IMR-90 (cell line): Measurements from ENCODE around the gene CADM1. TPM values are rescaled to one million over a fixed set of nuclear protein-coding genes. Genes with fewer than 3 reads are reported as not detected.

Experiments used
- ATAC-seq: fragments of 200-7000 bp; cut with Tn5 transposase; 2 replicates; pipeline ENCODE4 v1.9.1; 2020; ENCODE audit warnings: low read depth, mild to moderate bottlenecking, moderate library complexity
- BruUV-seq: library from RNA; stranded (reverse); fragments of 400-500 nt; replicated peaks from 2 replicates; lab custom pipeline; 2021; lab: Mats Ljungman, UMichigan
- CTCF ChIA-PET: fragments of 300-600 bp; formaldehyde crosslinking; extraction: SDS; loops from one replicate; lab custom pipeline; 2021; ENCODE audit warnings: antibody characterized with exemption; lab: Yijun Ruan, JAX
- POLR2A ChIA-PET: fragments of 300-600 bp; sonication (Branson Sonifier 250); formaldehyde crosslinking; loops from one replicate; lab custom pipeline; 2022; ENCODE audit warnings: antibody characterized with exemption; ENCODE audit not compliant: unreplicated experiment; lab: Charles Lee
- DNase-seq: peaks from one replicate; pipeline ENCODE4 v3.0.0; 2013
- H2AFZ ChIP-seq: replicated peaks from 2 replicates; pipeline ENCODE3; 2013; ENCODE audit warnings: low read length, mild to moderate bottlenecking; ENCODE audit not compliant: poor library complexity
- H2AK5ac ChIP-seq: 2 replicates; pipeline ENCODE4 v1.6.1; 2013; ENCODE audit warnings: low read depth, low read length, inconsistent platforms
- H2AK9ac ChIP-seq: replicated peaks from 2 replicates; pipeline ENCODE3; 2013; ENCODE audit warnings: mild to moderate bottlenecking, low read depth, low read length, moderate library complexity; ENCODE audit not compliant: poor library complexity
- H2BK120ac ChIP-seq: 2 replicates; pipeline ENCODE4 v1.6.1; 2013; ENCODE audit warnings: low read depth, low read length, inconsistent platforms
- H2BK15ac ChIP-seq: 3 replicates; pipeline ENCODE4 v1.6.1; 2013; ENCODE audit warnings: low read depth, low read length, inconsistent platforms
- H2BK20ac ChIP-seq: 2 replicates; pipeline ENCODE4 v1.6.1; 2013; ENCODE audit warnings: low read depth, mild to moderate bottlenecking, inconsistent platforms, low read length, moderate library complexity
- H2BK5ac ChIP-seq: 2 replicates; pipeline ENCODE4 v1.6.1; 2013; ENCODE audit warnings: mild to moderate bottlenecking, low read depth, low read length, inconsistent platforms; ENCODE audit not compliant: poor library complexity, severe bottlenecking
- H3K14ac ChIP-seq: replicated peaks from 2 replicates; pipeline ENCODE4 v1.6.1; 2013; ENCODE audit warnings: low read depth, low read length, inconsistent platforms
- H3K18ac ChIP-seq: 2 replicates; pipeline ENCODE4 v1.6.1; 2013; ENCODE audit warnings: low read depth, low read length, control low read depth
- H3K23ac ChIP-seq: 2 replicates; pipeline ENCODE4 v1.6.1; 2013; ENCODE audit warnings: low read depth, low read length, inconsistent platforms
- H3K27ac ChIP-seq: 2 replicates; pipeline ENCODE4 v1.5.1; 2013; ENCODE audit warnings: mild to moderate bottlenecking, control low read depth, low read length; ENCODE audit not compliant: insufficient read depth
- H3K27me3 ChIP-seq: 2 replicates; pipeline ENCODE4 v1.6.1; 2013; ENCODE audit warnings: low read length; ENCODE audit not compliant: control insufficient read depth, insufficient read depth
- H3K36me3 ChIP-seq: 2 replicates; pipeline ENCODE4 v1.6.1; 2013; ENCODE audit warnings: low read length, mixed read lengths; ENCODE audit not compliant: control insufficient read depth, insufficient read depth
- H3K4ac ChIP-seq: 2 replicates; pipeline ENCODE4 v1.6.1; 2013; ENCODE audit warnings: low read depth, low read length, inconsistent platforms
- H3K4me1 ChIP-seq: 2 replicates; pipeline ENCODE4 v1.6.1; 2013; ENCODE audit warnings: low read length, mixed read lengths; ENCODE audit not compliant: control insufficient read depth, insufficient read depth
- H3K4me2 ChIP-seq: 2 replicates; pipeline ENCODE4 v1.6.1; 2013; ENCODE audit warnings: low read depth, mild to moderate bottlenecking, control low read depth, low read length, moderate library complexity
- H3K4me3 ChIP-seq: 2 replicates; pipeline ENCODE4 v1.5.1; 2013; ENCODE audit warnings: low read depth, mild to moderate bottlenecking, control low read depth, low read length, moderate library complexity; ENCODE audit not compliant: insufficient read depth
- H3K56ac ChIP-seq: 2 replicates; pipeline ENCODE4 v1.6.1; 2013; ENCODE audit warnings: low read length, inconsistent platforms; ENCODE audit not compliant: insufficient read depth; ENCODE audit errors: extremely low read depth
- H3K79me1 ChIP-seq, 2 experiments: 2 replicates each; pipeline ENCODE4 v1.6.1; 2013; ENCODE audit warnings: low read length in 2 of 2, inconsistent platforms in 1 of 2, low read depth in 1 of 2
- H3K9ac ChIP-seq: 2 replicates; pipeline ENCODE4 v1.6.1; 2013; ENCODE audit warnings: low read depth, low read length, control low read depth
- H3K9me1 ChIP-seq: 2 replicates; pipeline ENCODE4 v1.6.1; 2013; ENCODE audit warnings: low read length, inconsistent platforms; ENCODE audit not compliant: insufficient read depth
- H3K9me3 ChIP-seq: 2 replicates; pipeline ENCODE4 v1.6.1; 2013; ENCODE audit warnings: low read length; ENCODE audit not compliant: control insufficient read depth, insufficient read depth
- H4K20me1 ChIP-seq: 2 replicates; pipeline ENCODE4 v1.6.1; 2013; ENCODE audit warnings: low read length, inconsistent platforms; ENCODE audit not compliant: insufficient read depth
- H4K5ac ChIP-seq: 2 replicates; pipeline ENCODE4 v1.6.1; 2013; ENCODE audit warnings: mild to moderate bottlenecking, low read depth, low read length, control low read depth
- H4K8ac ChIP-seq, 2 experiments: 2 replicates each; pipeline ENCODE4 v1.6.1; 2013; ENCODE audit warnings: low read depth in 2 of 2, low read length in 2 of 2, control low read depth in 1 of 2, inconsistent platforms in 1 of 2
- H4K91ac ChIP-seq: 2 replicates; pipeline ENCODE4 v1.6.1; 2013; ENCODE audit warnings: low read depth, low read length, inconsistent platforms; ENCODE audit not compliant: insufficient read depth
- BHLHE40 ChIP-seq: fragments of 150-350 bp; IDR thresholded peaks from 2 replicates; pipeline ENCODE4 v1.6.1; 2016; ENCODE audit warnings: mild to moderate bottlenecking, low read depth, low read length
- CEBPB ChIP-seq: IDR thresholded peaks from 2 replicates; pipeline ENCODE4 v1.6.1; 2012; ENCODE audit warnings: low read depth, low read length, improper control_type of control experiment
- CHD1 ChIP-seq: IDR thresholded peaks from 2 replicates; pipeline ENCODE4 v1.6.1; 2012; ENCODE audit warnings: low read depth, low read length, improper control_type of control experiment
- FOS ChIP-seq: fragments of 150-350 bp; IDR thresholded peaks from 2 replicates; pipeline ENCODE4 v1.6.1; 2016; ENCODE audit warnings: low read depth, low read length
- MAFK ChIP-seq: IDR thresholded peaks from 2 replicates; pipeline ENCODE4 v1.6.1; 2012; ENCODE audit warnings: low read depth, low read length, improper control_type of control experiment
- MAZ ChIP-seq: IDR thresholded peaks from 2 replicates; pipeline ENCODE4 v1.6.1; 2012; ENCODE audit warnings: low read depth, mild to moderate bottlenecking, low read length, improper control_type of control experiment, moderate library complexity, borderline replicate concordance
- MXI1 ChIP-seq: IDR thresholded peaks from 2 replicates; pipeline ENCODE4 v1.6.1; 2012; ENCODE audit warnings: low read depth, mild to moderate bottlenecking, low read length, moderate library complexity, borderline replicate concordance
- NFE2L2 ChIP-seq: fragments of 150-350 bp; IDR thresholded peaks from 2 replicates; pipeline ENCODE4 v1.6.1; 2016; ENCODE audit warnings: low read depth, mild to moderate bottlenecking, low read length
- POLR2A ChIP-seq: IDR thresholded peaks from 2 replicates; pipeline ENCODE4 v1.6.1; 2012; ENCODE audit warnings: mild to moderate bottlenecking, low read depth, low read length
- RAD21 ChIP-seq: IDR thresholded peaks from 2 replicates; pipeline ENCODE4 v1.6.1; 2012; ENCODE audit warnings: low read length, improper control_type of control experiment
- RCOR1 ChIP-seq: IDR thresholded peaks from 2 replicates; pipeline ENCODE4 v1.6.1; 2012; ENCODE audit warnings: mild to moderate bottlenecking, low read length, improper control_type of control experiment; ENCODE audit not compliant: insufficient replicate concordance
- RFX5 ChIP-seq: IDR thresholded peaks from 2 replicates; pipeline ENCODE4 v1.8.0; 2012; ENCODE audit warnings: low read depth, mild to moderate bottlenecking, low read length, moderate library complexity
- SMC3 ChIP-seq: fragments of 150-350 bp; IDR thresholded peaks from 2 replicates; pipeline ENCODE4 v1.6.1; 2016; ENCODE audit warnings: low read depth, mild to moderate bottlenecking, antibody characterized with exemption, low read length, moderate library complexity
- WGBS, 2 experiments: methylation state at CpG; one replicate each; pipeline versions ENCODE4 v1.1.5 to v1.1.7; 2013; ENCODE audit warnings: missing lambda C conversion rate in 2 of 2; ENCODE audit not compliant: insufficient read length in 1 of 2; ENCODE audit errors: extremely low coverage in 2 of 2; 5-methylcytosine and 5-hydroxymethylcytosine counted together
- dilution Hi-C: fragments of 300-500 bp; cut with HindIII; formaldehyde crosslinking; loops from one replicate; pipeline ENCODE4 v1.14.3; 2018; ENCODE audit warnings: low sequenced_read_pairs; ENCODE audit not compliant: unreplicated experiment
- in situ Hi-C: fragments of 300-500 bp; cut with MboI; formaldehyde crosslinking; loops from 3 replicates; pipeline ENCODE4 v1.14.3; 2019; ENCODE audit warnings: low sequenced_read_pairs, inconsistent platforms, mixed read lengths
- intact Hi-C: fragments of 100-400 bp; cut with micrococcal nuclease; formaldehyde crosslinking; loops from 2 replicates; pipeline ENCODE4 v1.10.0; 2022
- polyA plus RNA-seq, 3 experiments: library from polyadenylated mRNA; depleted of rRNA; stranded (reverse); fragments of >200 nt; gene quantifications; 2 replicates each; pipeline ENCODE4 v1.2.3, GENCODE V29; 2012; ENCODE audit warnings: low replicate concordance in 1 of 3
- total RNA-seq: library from RNA; depleted of rRNA; stranded (reverse); fragments of >200 nt; gene quantifications from 2 replicates; pipeline ENCODE4 v1.2.3, GENCODE V29; 2012
- TF ChIP-seq, protein P1 (sequence below): fragments of 150-350 bp; IDR thresholded peaks from 2 replicates; pipeline ENCODE4 v1.6.1; 2016; ENCODE audit warnings: low read depth, mild to moderate bottlenecking, low read length, moderate library complexity, borderline replicate concordance
- TF ChIP-seq, protein P2 (sequence below): conservative IDR thresholded peaks from 2 replicates; pipeline ENCODE4 v1.5.1; 2012; ENCODE audit warnings: mild to moderate bottlenecking, low read depth, low read length, improper control_type of control experiment
- TF ChIP-seq, protein P3 (sequence below): fragments of 150-350 bp; IDR thresholded peaks from 2 replicates; pipeline ENCODE4 v1.6.1; 2017; ENCODE audit warnings: mild to moderate bottlenecking, antibody characterized with exemption, low read length, low read depth

Gene CADM1
- total and polyA plus RNA-seq, 2 of the 4 experiments (the other 2 are of a cell fraction), result 28.8 to 77.1 TPM

DNA sequence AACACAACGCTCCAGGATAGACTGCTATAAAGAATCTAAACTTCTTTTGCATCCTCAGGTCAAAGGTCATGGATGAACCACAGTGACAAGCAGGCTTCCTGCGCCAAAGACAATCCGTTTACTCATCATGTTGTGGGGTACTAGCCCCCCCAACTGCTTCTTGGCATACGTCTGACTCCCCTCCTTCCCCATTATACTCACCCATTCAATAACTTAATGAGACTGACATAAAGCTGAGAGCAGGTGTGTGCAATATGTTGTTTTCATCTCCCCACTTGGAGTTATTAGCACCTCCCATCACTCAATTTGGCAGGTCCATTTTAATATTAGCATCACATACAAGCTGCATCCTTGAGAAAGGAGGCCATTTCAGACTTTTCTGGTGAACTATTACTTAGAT, 157.1 kb downstream of the CADM1 start:
- ATAC-seq (no peak), DNase-seq (no peak)
- Histone ChIP-seq H3K79me1 (0 out of 4 replicates have a peak, but pooled peaks cover 0 to 3% of the 10 kb centered on the region in 2 experiments), H4K5ac (no peak overlapping the region), H3K56ac (no peak overlapping the region), H4K20me1 (no peaks in the 10 kb centered on the region), H3K23ac (no peak overlapping the region), H3K4ac (no peak overlapping the region), H3K36me3 (no peaks in the 10 kb centered on the region), H2AK9ac (no peak overlapping the region), H3K14ac (no peak overlapping the region), H2AK5ac (no peak overlapping the region), H3K9ac (no peak overlapping the region), H3K27me3 (no peaks in the 10 kb centered on the region), H2BK15ac (no peak overlapping the region), H3K4me2 (no peak overlapping the region), H2AFZ (no peak overlapping the region), H3K4me1 (no peaks in the 10 kb centered on the region), H3K9me3 (no peaks in the 10 kb centered on the region), H2BK120ac (no peak overlapping the region), H4K8ac (no peak overlapping the region), H2BK20ac (no peak overlapping the region), H3K27ac (no peak overlapping the region), H3K4me3 (no peak overlapping the region), H2BK5ac (no peak overlapping the region), H4K91ac (no peak overlapping the region), H3K9me1 (no peaks in the 10 kb centered on the region), H3K18ac (no peak overlapping the region)
- ChIA-PET POLR2A (no interaction called here), CTCF (no interaction called here)
- no CpG with 5 or more reads among the region's 4 CpGs for WGBS, 2 experiments
- intact Hi-C loops, result no loop called here
- no TSS peak for BruUV-seq
- in situ Hi-C loops, result loop anchor here (25.0 kb wide), 1 partner anchor 1340 kb away; no protein-coding TSS in a partner anchor
- dilution Hi-C loops, result no loop called here
- TF ChIP-seq, protein P1, sequence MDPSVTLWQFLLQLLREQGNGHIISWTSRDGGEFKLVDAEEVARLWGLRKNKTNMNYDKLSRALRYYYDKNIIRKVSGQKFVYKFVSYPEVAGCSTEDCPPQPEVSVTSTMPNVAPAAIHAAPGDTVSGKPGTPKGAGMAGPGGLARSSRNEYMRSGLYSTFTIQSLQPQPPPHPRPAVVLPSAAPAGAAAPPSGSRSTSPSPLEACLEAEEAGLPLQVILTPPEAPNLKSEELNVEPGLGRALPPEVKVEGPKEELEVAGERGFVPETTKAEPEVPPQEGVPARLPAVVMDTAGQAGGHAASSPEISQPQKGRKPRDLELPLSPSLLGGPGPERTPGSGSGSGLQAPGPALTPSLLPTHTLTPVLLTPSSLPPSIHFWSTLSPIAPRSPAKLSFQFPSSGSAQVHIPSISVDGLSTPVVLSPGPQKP, result no peak
- no peak for TF ChIP-seq RAD21
- TF ChIP-seq MAZ, result no peak
- TF ChIP-seq SMC3, result no peak
- TF ChIP-seq MXI1, result no peak
- no peak for TF ChIP-seq RCOR1
- no peak for TF ChIP-seq NFE2L2
- TF ChIP-seq, protein P2, sequence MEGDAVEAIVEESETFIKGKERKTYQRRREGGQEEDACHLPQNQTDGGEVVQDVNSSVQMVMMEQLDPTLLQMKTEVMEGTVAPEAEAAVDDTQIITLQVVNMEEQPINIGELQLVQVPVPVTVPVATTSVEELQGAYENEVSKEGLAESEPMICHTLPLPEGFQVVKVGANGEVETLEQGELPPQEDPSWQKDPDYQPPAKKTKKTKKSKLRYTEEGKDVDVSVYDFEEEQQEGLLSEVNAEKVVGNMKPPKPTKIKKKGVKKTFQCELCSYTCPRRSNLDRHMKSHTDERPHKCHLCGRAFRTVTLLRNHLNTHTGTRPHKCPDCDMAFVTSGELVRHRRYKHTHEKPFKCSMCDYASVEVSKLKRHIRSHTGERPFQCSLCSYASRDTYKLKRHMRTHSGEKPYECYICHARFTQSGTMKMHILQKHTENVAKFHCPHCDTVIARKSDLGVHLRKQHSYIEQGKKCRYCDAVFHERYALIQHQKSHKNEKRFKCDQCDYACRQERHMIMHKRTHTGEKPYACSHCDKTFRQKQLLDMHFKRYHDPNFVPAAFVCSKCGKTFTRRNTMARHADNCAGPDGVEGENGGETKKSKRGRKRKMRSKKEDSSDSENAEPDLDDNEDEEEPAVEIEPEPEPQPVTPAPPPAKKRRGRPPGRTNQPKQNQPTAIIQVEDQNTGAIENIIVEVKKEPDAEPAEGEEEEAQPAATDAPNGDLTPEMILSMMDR, result no peak
- TF ChIP-seq POLR2A, result no peak
- no peak for TF ChIP-seq BHLHE40
- no peak for TF ChIP-seq MAFK
- TF ChIP-seq, protein P3, sequence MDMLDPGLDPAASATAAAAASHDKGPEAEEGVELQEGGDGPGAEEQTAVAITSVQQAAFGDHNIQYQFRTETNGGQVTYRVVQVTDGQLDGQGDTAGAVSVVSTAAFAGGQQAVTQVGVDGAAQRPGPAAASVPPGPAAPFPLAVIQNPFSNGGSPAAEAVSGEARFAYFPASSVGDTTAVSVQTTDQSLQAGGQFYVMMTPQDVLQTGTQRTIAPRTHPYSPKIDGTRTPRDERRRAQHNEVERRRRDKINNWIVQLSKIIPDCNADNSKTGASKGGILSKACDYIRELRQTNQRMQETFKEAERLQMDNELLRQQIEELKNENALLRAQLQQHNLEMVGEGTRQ, result no peak
- no peak for TF ChIP-seq FOS
- no peak for TF ChIP-seq RFX5
- TF ChIP-seq CEBPB, result no peak
- TF ChIP-seq CHD1, result no peak
